CD4-positive, alpha-beta T cell treated with Interferon gamma for 1 hour (primary cell): Measurements from ENCODE around the gene MAU2.
A peak's percentile ranks its signal among the peaks of the same experiment; 100 is the strongest.
"Not testable (repeated sequence)": the region's sequence is repeated elsewhere in the genome, so short reads cannot be mapped to it uniquely, and the experiment has no call there.

Experiments used
- DNase-seq: peaks from one replicate; pipeline ENCODE4 v3.0.0-alpha.2; 2020

MAU2 gene

GRCh38 chr19:19385131-19385895 is 64.7 kb downstream of the MAU2 start:
- DNase-seq = peak; percentile 100

GRCh38 chr19:19385896-19386869 is 65.6 kb downstream of the MAU2 start:
- peak; percentile 25 for DNase-seq

GRCh38 chr19:19387108-19387507 is 66.5 kb downstream of the MAU2 start:
- no peak for DNase-seq

GRCh38 chr19:19388568-19389555 is 68.2 kb downstream of the MAU2 start:
- DNase-seq = no peak

GRCh38 chr19:19389683-19390082 is 69.1 kb downstream of the MAU2 start:
- DNase-seq = not testable (repeated sequence)

- DNase-seq = not testable (repeated sequence)
These were observed 73.7 kb downstream of the MAU2 start for GRCh38 chr19:19394333-19394732.

- DNase-seq = no peak
These were observed 79.3 kb downstream of the MAU2 start for GRCh38 chr19:19399733-19400433.

GRCh38 chr19:19402656-19403372 is 82.2 kb downstream of the MAU2 start:
- DNase-seq = no peak

GRCh38 chr19:19403373-19403901 is 82.8 kb downstream of the MAU2 start:
- DNase-seq = peak; percentile 35

- DNase-seq = peak; percentile 89
These were observed 84.5 kb downstream of the MAU2 start, which contains the start of gene GATAD2A for GRCh38 chr19:19404879-19405860. Gene GATAD2A, plus strand, starts transcription at chr19:19405675. Its CDS starts 59,671 bp downstream, at chr19:19465346.

GRCh38 chr19:19405971-19406877 is 85.6 kb downstream of the MAU2 start:
- peak; percentile 27 for DNase-seq

- DNase-seq = peak; percentile 52
These were observed 86.4 kb downstream of the MAU2 start for GRCh38 chr19:19406878-19407632.

GRCh38 chr19:19407633-19407930 is 87.0 kb downstream of the MAU2 start:
- DNase-seq = no peak
